Neural cell (in vitro differentiated cells): ENCODE measurements around the gene ZBTB40.

ENCODE experiments used
- CTCF ChIP-seq: fragments of 450-650 bp; IDR thresholded peaks from 2 replicates; pipeline ENCODE4 v1.5.1; 2014; ENCODE audit warnings: antibody characterized with exemption, mild to moderate bottlenecking, moderate library complexity; ENCODE audit not compliant: poor library complexity, severe bottlenecking
- EP300 ChIP-seq: fragments of 450-650 bp; conservative IDR thresholded peaks from 2 replicates; pipeline ENCODE4 v1.6.1; 2014; ENCODE audit warnings: antibody characterized with exemption, mild to moderate bottlenecking, moderate library complexity; ENCODE audit not compliant: poor library complexity, severe bottlenecking
- EZH2 ChIP-seq: fragments of 200-600, 300-800 bp; shearing (Covaris generic), sonication (generic); IDR thresholded peaks from 2 replicates; pipeline ENCODE4 v1.6.1; 2014; ENCODE audit warnings: antibody characterized with exemption, low read length, borderline replicate concordance, mild to moderate bottlenecking; ENCODE audit not compliant: insufficient read depth, poor library complexity, severe bottlenecking
- MXI1 ChIP-seq: fragments of 450-650 bp; conservative IDR thresholded peaks from 2 replicates; pipeline ENCODE4 v1.6.1; 2014; ENCODE audit warnings: antibody characterized with exemption, mild to moderate bottlenecking; ENCODE audit not compliant: poor library complexity, severe bottlenecking
- POLR2AphosphoS5 ChIP-seq: IDR thresholded peaks from 2 replicates; pipeline ENCODE4 v1.6.1; 2012
- RAD21 ChIP-seq: fragments of 450-650 bp; conservative IDR thresholded peaks from 2 replicates; pipeline ENCODE4 v1.6.1; 2014; ENCODE audit warnings: antibody characterized with exemption, mild to moderate bottlenecking, moderate library complexity
- REST ChIP-seq: IDR thresholded peaks from 2 replicates; pipeline ENCODE4 v1.6.1; 2012; ENCODE audit warnings: borderline replicate concordance
- SMC3 ChIP-seq: fragments of 450-650 bp; conservative IDR thresholded peaks from 2 replicates; pipeline ENCODE4 v1.6.1; 2014; ENCODE audit warnings: antibody characterized with exemption, mild to moderate bottlenecking, moderate library complexity; ENCODE audit not compliant: poor library complexity
- TAF1 ChIP-seq: IDR thresholded peaks from 2 replicates; pipeline ENCODE4 v1.6.1; 2012; ENCODE audit warnings: low read depth

GRCh38 chr1:22553104-22553880 lies 101.6 kb downstream of the ZBTB40 start:
- TF ChIP-seq EP300: no peak
- TF ChIP-seq CTCF: no peak
- no peak for TF ChIP-seq EZH2
- no peak for TF ChIP-seq TAF1
- no peak for TF ChIP-seq MXI1
- no peak for TF ChIP-seq SMC3
- TF ChIP-seq POLR2AphosphoS5: no peak
- no peak for TF ChIP-seq RAD21
- TF ChIP-seq REST: no peak
